ENCODE measurements around the gene CXCL1. TPM values are rescaled to one million over a fixed set of nuclear protein-coding genes. Genes with fewer than 3 reads are reported as not detected.
A peak's percentile ranks its signal among the peaks of the same experiment; 100 is the strongest.

The CXCL1 gene
- total RNA-seq, 2 donors from 2014 or later = 6.9 to 8.5 TPM

GRCh38 chr4:73866246-73866645, 2.9 kb upstream of the CXCL1 start:
- no peak for DNase-seq (ENCODE audit: low spot score)
- no peaks in the 10 kb centered on the region for H3K27me3 ChIP-seq

GRCh38 chr4:73867783-73868182, 1.4 kb upstream of the CXCL1 start:
- no peak for TF ChIP-seq CTCF (IDR thresholded peaks at IDR 0.05)
- Histone ChIP-seq H3K36me3 (no peaks in the 10 kb centered on the region), H3K27me3 (no peaks in the 10 kb centered on the region), H3K27ac (no peak overlapping the region), H3K9me3 (no peaks in the 10 kb centered on the region), H3K4me1 (peaks cover 0 to 20% of the 10 kb centered on the region in 2 donors), H3K4me3 (no peak overlapping the region)
- no peak for DNase-seq (ENCODE audit: low spot score)

More at GRCh38 chr4:73866246-73866645, 2.9 kb upstream of the CXCL1 start:
- Histone ChIP-seq H3K4me3 (no peak overlapping the region), H3K9me3 (no peaks in the 10 kb centered on the region), H3K27ac (no peak overlapping the region), H3K36me3 (no peaks in the 10 kb centered on the region), H3K4me1 (peaks cover 0 to 20% of the 10 kb centered on the region in 2 donors)
- no peak for TF ChIP-seq CTCF (IDR thresholded peaks at IDR 0.05)

GRCh38 chr4:73868206-73869129, 725 bp upstream of the CXCL1 start:
- TF ChIP-seq CTCF (IDR thresholded peaks at IDR 0.05) = no peak
- Histone ChIP-seq H3K4me1 (peaks cover 0 to 20% of the 10 kb centered on the region in 2 donors), H3K4me3 (peak overlapping the region; percentile 48 to 63), H3K36me3 (no peaks in the 10 kb centered on the region), H3K27ac (peak overlapping the region; percentile 49 to 71), H3K9me3 (no peaks in the 10 kb centered on the region), H3K27me3 (no peaks in the 10 kb centered on the region)
- no peak for DNase-seq (ENCODE audit: low spot score)

GRCh38 chr4:73870260-73870659, 1.1 kb downstream of the CXCL1 start:
- no peak overlapping the region for H3K27ac ChIP-seq
- no peak for TF ChIP-seq CTCF (IDR thresholded peaks at IDR 0.05)
- DNase-seq (ENCODE audit: low spot score) = no peak

GRCh38 chr4:73870768-73871167, 1.6 kb downstream of the CXCL1 start:
- H3K4me3 ChIP-seq = no peak overlapping the region
- no peak overlapping the region for H3K27ac ChIP-seq
- no peaks in the 10 kb centered on the region for H3K36me3 ChIP-seq
- no peak for TF ChIP-seq CTCF (IDR thresholded peaks at IDR 0.05)
- H3K4me1 ChIP-seq = peaks cover 0 to 20% of the 10 kb centered on the region in 2 donors
- no peak for DNase-seq (ENCODE audit: low spot score)
- no peaks in the 10 kb centered on the region for H3K27me3 ChIP-seq
- no peaks in the 10 kb centered on the region for H3K9me3 ChIP-seq

More at GRCh38 chr4:73870260-73870659, 1.1 kb downstream of the CXCL1 start:
- peak overlapping the region in 1 of 2 donors; percentile 48 for H3K4me3 ChIP-seq
- H3K27me3 ChIP-seq = no peaks in the 10 kb centered on the region
- H3K9me3 ChIP-seq = no peaks in the 10 kb centered on the region
- H3K4me1 ChIP-seq = peaks cover 0 to 20% of the 10 kb centered on the region in 2 donors
- no peaks in the 10 kb centered on the region for H3K36me3 ChIP-seq
